Keratinocyte (primary cell): ENCODE results near the gene EPHB1. TPM values are rescaled to one million over a fixed set of nuclear protein-coding genes. Genes with fewer than 3 reads are reported as not detected.

ENCODE experiments used
- DNase-seq: peaks from one replicate; pipeline ENCODE4 v3.0.0-alpha.2; 2011; ENCODE audit warnings: low read depth, missing footprints, low spot score
- FAIRE-seq: peaks from 2 replicates; lab custom pipeline; 2011; peaks lifted over from hg19 to GRCh38; lab: Jason Lieb, UNC
- H2AFZ ChIP-seq: 2 replicates; pipeline ENCODE4 v1.6.0; 2012; ENCODE audit warnings: low read length, control low read depth, inconsistent platforms; ENCODE audit not compliant: control insufficient read depth
- H3K27ac ChIP-seq: 2 replicates; pipeline ENCODE4 v1.5.1; 2011; ENCODE audit warnings: low read length; ENCODE audit not compliant: control insufficient read depth, insufficient read depth
- H3K27me3 ChIP-seq: 3 replicates; pipeline ENCODE4 v1.6.0; 2011; ENCODE audit warnings: low read length; ENCODE audit not compliant: control insufficient read depth, insufficient read depth; ENCODE audit errors: extremely low read depth
- H3K36me3 ChIP-seq, 2 experiments: 2 replicates in 1 of 2; 3 replicates in 1 of 2; pipeline ENCODE4 v1.5.1; 2011; ENCODE audit warnings: low read length in 2 of 2, mild to moderate bottlenecking in 1 of 2; ENCODE audit not compliant: control insufficient read depth in 2 of 2, insufficient read depth in 2 of 2; ENCODE audit errors: extremely low read depth in 1 of 2
- H3K4me1 ChIP-seq: 3 replicates; pipeline ENCODE4 v1.5.1; 2011; ENCODE audit warnings: low read length; ENCODE audit not compliant: control insufficient read depth, insufficient read depth; ENCODE audit errors: extremely low read depth
- H3K4me2 ChIP-seq: 3 replicates; pipeline ENCODE4 v1.6.0; 2011; ENCODE audit warnings: low read depth, low read length; ENCODE audit not compliant: control insufficient read depth, insufficient read depth; ENCODE audit errors: extremely low read depth
- H3K4me3 ChIP-seq, 3 experiments: fragments of 200-600 bp in 1 of 3; sonication (generic) in 1 of 3; 2 replicates in 2 of 3; 3 replicates in 1 of 3; pipeline ENCODE4 v1.5.1; 2011 to 2016; ENCODE audit warnings: low read length in 3 of 3, mild to moderate bottlenecking in 3 of 3, control low read depth in 2 of 3, inconsistent platforms in 1 of 3, low read depth in 1 of 3, mixed read lengths in 1 of 3, mixed run types in 1 of 3, moderate library complexity in 1 of 3; ENCODE audit not compliant: control insufficient read depth in 2 of 3, insufficient read depth in 2 of 3; ENCODE audit errors: extremely low read depth in 1 of 3
- H3K79me2 ChIP-seq: 2 replicates; pipeline ENCODE4 v1.6.0; 2012; ENCODE audit warnings: low read length; ENCODE audit not compliant: control insufficient read depth, insufficient read depth
- H3K9ac ChIP-seq: 3 replicates; pipeline ENCODE4 v1.6.0; 2011; ENCODE audit warnings: low read length; ENCODE audit not compliant: control insufficient read depth, insufficient read depth; ENCODE audit errors: extremely low read depth
- H3K9me1 ChIP-seq: 3 replicates; pipeline ENCODE4 v1.6.0; 2011; ENCODE audit warnings: low read length; ENCODE audit not compliant: control insufficient read depth, insufficient read depth; ENCODE audit errors: extremely low read depth
- H3K9me3 ChIP-seq: 2 replicates; pipeline ENCODE4 v1.5.1; 2012; ENCODE audit warnings: low read depth, low read length; ENCODE audit not compliant: control insufficient read depth
- H4K20me1 ChIP-seq: 3 replicates; pipeline ENCODE4 v1.6.0; 2011; ENCODE audit warnings: low read length; ENCODE audit not compliant: control insufficient read depth, insufficient read depth; ENCODE audit errors: extremely low read depth
- CTCF ChIP-seq, 3 experiments: IDR thresholded peaks in 1 of 3; conservative IDR thresholded peaks in 1 of 3; optimal IDR thresholded peaks in 1 of 3; 2 replicates in 2 of 3; 3 replicates in 1 of 3; pipeline versions ENCODE3 to v1.5.1; 2011; ENCODE audit warnings: low read length in 3 of 3, mild to moderate bottlenecking in 3 of 3, moderate library complexity in 2 of 3, control low read depth in 1 of 3, inconsistent platforms in 1 of 3; ENCODE audit not compliant: insufficient read depth in 2 of 3; ENCODE audit errors: extremely low read depth in 1 of 3
- EZH2 ChIP-seq: IDR thresholded peaks from one replicate; pipeline ENCODE4 v1.6.1; 2012; ENCODE audit warnings: inconsistent platforms, mild to moderate bottlenecking, low read length, moderate library complexity
- dilution Hi-C: fragments of 300-500 bp; cut with MboI; formaldehyde crosslinking; loops from one replicate; pipeline ENCODE4 v1.7.0; 2020; ENCODE audit warnings: low sequenced_read_pairs; ENCODE audit not compliant: extremely low pct_ligation_motif_present
- polyA plus RNA-seq, 5 experiments: library from polyadenylated mRNA; depleted of rRNA in 3 of 5; stranded (reverse) in 3 of 5; stranded (forward) in 1 of 5; unstranded in 1 of 5; fragments of >200 nt; gene quantifications; 1 replicate in 1 of 5; 2 replicates in 3 of 5; 3 replicates in 1 of 5; pipeline versions ENCODE4 v1.2.1 to v1.2.3, GENCODE V29; 2011 to 2012; ENCODE audit warnings: missing spikeins in 2 of 5, low read depth in 1 of 5, low replicate concordance in 1 of 5

EPHB1 gene
- polyA plus RNA-seq, 1 donor (not counting 4 experiments of a cell fraction or from before 2014, with no cell fraction given), result 0.01 TPM

- no peak overlapping the region for H3K4me3 ChIP-seq
- H2AFZ ChIP-seq, result no peak overlapping the region
- no peaks in the 10 kb centered on the region for H3K79me2 ChIP-seq
- no peak overlapping the region for H3K4me2 ChIP-seq
- H3K9me3 ChIP-seq, result no peaks in the 10 kb centered on the region
- no peak for DNase-seq
- H3K9ac ChIP-seq, result no peak overlapping the region
- no peak for FAIRE-seq
- dilution Hi-C loops, result no loop called here
- no peaks in the 10 kb centered on the region for H3K27me3 ChIP-seq
- no peak overlapping the region for H3K27ac ChIP-seq
- no peaks in the 10 kb centered on the region for H4K20me1 ChIP-seq
- H3K4me1 ChIP-seq, result no peaks in the 10 kb centered on the region
- no peak for TF ChIP-seq CTCF (optimal IDR thresholded peaks at IDR 0.05 in 1 of 3, IDR thresholded peaks at IDR 0.05 in 1 of 3, conservative IDR thresholded peaks at IDR 0.05 in 1 of 3; ENCODE audit: extremely low read depth in 1 of 3, insufficient read depth in 2 of 3, low read length in 3 of 3)
- TF ChIP-seq EZH2, result no peak
- H3K9me1 ChIP-seq, result no peaks in the 10 kb centered on the region
- H3K36me3 ChIP-seq, result no peaks in the 10 kb centered on the region
Observed at GRCh38 chr3:135007607-135008006, 212.5 kb downstream of the EPHB1 start.

- no peaks in the 10 kb centered on the region for H4K20me1 ChIP-seq
- no peak overlapping the region for H3K4me3 ChIP-seq
- no peak for TF ChIP-seq CTCF (optimal IDR thresholded peaks at IDR 0.05 in 1 of 3, IDR thresholded peaks at IDR 0.05 in 1 of 3, conservative IDR thresholded peaks at IDR 0.05 in 1 of 3; ENCODE audit: extremely low read depth in 1 of 3, insufficient read depth in 2 of 3, low read length in 3 of 3)
- H3K27ac ChIP-seq, result no peak overlapping the region
- DNase-seq (no peak), FAIRE-seq (no peak)
- H3K9me3 ChIP-seq, result no peaks in the 10 kb centered on the region
- no peaks in the 10 kb centered on the region for H3K27me3 ChIP-seq
- no peak overlapping the region for H2AFZ ChIP-seq
- H3K9ac ChIP-seq, result no peak overlapping the region
- no peaks in the 10 kb centered on the region for H3K4me1 ChIP-seq
- no peaks in the 10 kb centered on the region for H3K36me3 ChIP-seq
- dilution Hi-C loops, result no loop called here
- H3K9me1 ChIP-seq, result no peaks in the 10 kb centered on the region
- no peaks in the 10 kb centered on the region for H3K79me2 ChIP-seq
- H3K4me2 ChIP-seq, result no peak overlapping the region
Observed at GRCh38 chr3:135008326-135008725, 213.3 kb downstream of the EPHB1 start.
